Glutamatergic neuron (in vitro differentiated cells): Measurements from ENCODE around the gene CTTNBP2. TPM values are rescaled to one million over a fixed set of nuclear protein-coding genes. Genes with fewer than 3 reads are reported as not detected.

Experiments
- DNase-seq: peaks from one replicate; pipeline ENCODE4 v3.0.0; 2022
- H3K27ac Mint-ChIP-seq: one replicate; pipeline ENCODE4 v1.8.0; 2020; ENCODE audit warnings: mild to moderate bottlenecking, mixed read lengths, inconsistent platforms; ENCODE audit not compliant: unreplicated experiment
- H3K27me3 Mint-ChIP-seq: one replicate; pipeline ENCODE4 v1.8.0; 2020; ENCODE audit warnings: mild to moderate bottlenecking, moderate library complexity, mixed read lengths, inconsistent platforms; ENCODE audit not compliant: unreplicated experiment
- H3K36me3 Mint-ChIP-seq: one replicate; pipeline ENCODE4 v1.8.0; 2020; ENCODE audit warnings: mild to moderate bottlenecking, mixed read lengths, inconsistent platforms; ENCODE audit not compliant: unreplicated experiment
- H3K4me1 Mint-ChIP-seq: one replicate; pipeline ENCODE4 v1.8.0; 2020; ENCODE audit warnings: mild to moderate bottlenecking, low read depth, mixed read lengths, inconsistent platforms; ENCODE audit not compliant: unreplicated experiment
- H3K4me3 Mint-ChIP-seq: one replicate; pipeline ENCODE4 v1.8.0; 2020; ENCODE audit warnings: mild to moderate bottlenecking, mixed read lengths, inconsistent platforms; ENCODE audit not compliant: unreplicated experiment
- H3K9me3 Mint-ChIP-seq: one replicate; pipeline ENCODE4 v1.8.0; 2020; ENCODE audit warnings: mild to moderate bottlenecking, moderate library complexity, mixed read lengths, inconsistent platforms; ENCODE audit not compliant: unreplicated experiment
- CTCF ChIP-seq: fragments of 200-600 bp; sonication (generic); IDR thresholded peaks from one replicate; pipeline ENCODE4 v1.5.0; 2021; ENCODE audit not compliant: partially characterized antibody, unreplicated experiment
- total RNA-seq: library from RNA; stranded (reverse); fragmentation: NEBNext Ultra II Directional; extraction: Animal tissue kit (Norgen Biotek cat#: 25700); gene quantifications from one replicate; pipeline ENCODE4 v1.2.1, GENCODE V29; 2021; ENCODE audit not compliant: unreplicated experiment

Gene CTTNBP2
- total RNA-seq, 1 donor from 2014 or later: 22.2 TPM

GRCh38 chr7:117818232-117818631 is 55.0 kb downstream of the CTTNBP2 start:
- H3K27ac Mint-ChIP-seq: no peak overlapping the region
- no peaks in the 10 kb centered on the region for H3K36me3 Mint-ChIP-seq
- no peaks in the 10 kb centered on the region for H3K27me3 Mint-ChIP-seq
- H3K4me3 Mint-ChIP-seq: no peak overlapping the region
- no peak for TF ChIP-seq CTCF
- DNase-seq: no peak
- H3K4me1 Mint-ChIP-seq: peaks cover 12% of the 10 kb centered on the region
- no peaks in the 10 kb centered on the region for H3K9me3 Mint-ChIP-seq

DNA sequence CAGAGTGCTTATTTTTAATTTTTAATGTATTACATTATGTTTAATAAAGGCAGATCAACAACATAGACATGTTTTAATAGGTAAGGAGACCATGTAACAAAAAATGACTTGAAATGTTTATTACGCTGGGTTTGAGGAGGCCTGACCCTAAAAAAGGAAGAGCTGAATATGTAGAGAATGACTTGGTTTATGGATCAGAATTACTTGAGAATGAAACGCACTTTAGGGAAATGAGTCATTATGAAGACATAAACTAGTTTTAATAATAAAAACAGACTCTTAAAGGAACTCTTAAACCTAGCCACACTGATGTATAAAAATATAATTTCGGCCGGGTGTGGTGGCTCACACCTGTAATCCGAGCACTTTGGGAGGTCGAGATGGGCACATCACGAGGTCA is 56.5 kb downstream of the CTTNBP2 start:
- H3K4me3 Mint-ChIP-seq: no peak overlapping the region
- no peaks in the 10 kb centered on the region for H3K9me3 Mint-ChIP-seq
- no peaks in the 10 kb centered on the region for H3K36me3 Mint-ChIP-seq
- no peak for TF ChIP-seq CTCF
- H3K4me1 Mint-ChIP-seq: peaks cover 15% of the 10 kb centered on the region
- H3K27ac Mint-ChIP-seq: no peak overlapping the region
- no peak for DNase-seq
- no peaks in the 10 kb centered on the region for H3K27me3 Mint-ChIP-seq

GRCh38 chr7:117811696-117812095 is 61.5 kb downstream of the CTTNBP2 start:
- Mint-ChIP-seq H3K36me3 (no peaks in the 10 kb centered on the region), H3K4me3 (no peak overlapping the region), H3K9me3 (no peaks in the 10 kb centered on the region), H3K4me1 (peaks cover 20% of the 10 kb centered on the region), H3K27ac (no peak overlapping the region), H3K27me3 (no peaks in the 10 kb centered on the region)
- no peak for TF ChIP-seq CTCF
- DNase-seq: no peak

- Mint-ChIP-seq H3K9me3 (no peaks in the 10 kb centered on the region), H3K36me3 (no peaks in the 10 kb centered on the region), H3K27ac (peak overlapping the region; percentile 28), H3K4me3 (no peak overlapping the region), H3K4me1 (peaks cover 17% of the 10 kb centered on the region), H3K27me3 (no peaks in the 10 kb centered on the region)
- TF ChIP-seq CTCF: no peak
- no peak for DNase-seq
Observed at GRCh38 chr7:117810642-117811512, 62.4 kb downstream of the CTTNBP2 start.

- Mint-ChIP-seq H3K36me3 (no peaks in the 10 kb centered on the region), H3K9me3 (no peaks in the 10 kb centered on the region), H3K27me3 (no peaks in the 10 kb centered on the region), H3K4me3 (no peak overlapping the region), H3K4me1 (peaks cover 17% of the 10 kb centered on the region), H3K27ac (peak overlapping the region; percentile 44)
- DNase-seq: no peak
- no peak for TF ChIP-seq CTCF
Observed at GRCh38 chr7:117809958-117810357, 63.3 kb downstream of the CTTNBP2 start.
